AG09319 (cell line): ENCODE measurements around the gene STAM.

ENCODE experiments used
- DNase-seq: peaks from one replicate; pipeline ENCODE4 v3.0.0-alpha.2; 2010; ENCODE audit warnings: low read depth; ENCODE audit errors: extremely low read depth
- CTCF ChIP-seq: IDR thresholded peaks from 2 replicates; pipeline ENCODE4 v1.5.1; 2011; ENCODE audit warnings: low read depth, mild to moderate bottlenecking, inconsistent platforms, low read length, moderate library complexity

STAM gene

GRCh38 chr10:17740668-17741067 is 96.7 kb downstream of the STAM start:
- no peak for TF ChIP-seq CTCF
- no peak for DNase-seq

- no peak for DNase-seq
- peak; percentile 81 for TF ChIP-seq CTCF
Observed at GRCh38 chr10:17742918-17743317, 99.0 kb downstream of the STAM start.

- no peak for DNase-seq
- no peak for TF ChIP-seq CTCF
Observed at GRCh38 chr10:17743437-17743836, 99.5 kb downstream of the STAM start.

GRCh38 chr10:17744341-17744861 is 100.5 kb downstream of the STAM start:
- no peak for TF ChIP-seq CTCF
- DNase-seq = no peak

- no peak for DNase-seq
- TF ChIP-seq CTCF = no peak
Observed at GRCh38 chr10:17747883-17748550, 104.1 kb downstream of the STAM start.

GRCh38 chr10:17749890-17750289 is 105.9 kb downstream of the STAM start:
- no peak for TF ChIP-seq CTCF

GRCh38 chr10:17751781-17752445 is 108.0 kb downstream of the STAM start, which contains the start of gene TMEM236:
Gene TMEM236, plus strand, starts transcription at chr10:17752201. Its CDS starts 95 bp downstream, at chr10:17752296.
- DNase-seq = no peak
- no peak for TF ChIP-seq CTCF

More at GRCh38 chr10:17749890-17750289, 105.9 kb downstream of the STAM start:
- no peak for DNase-seq
